ENCODE results near the gene HOXA7. TPM values are rescaled to one million over a fixed set of nuclear protein-coding genes. Genes with fewer than 3 reads are reported as not detected.

HOXA7 gene
- total and polyA plus RNA-seq, 8 donors: 0.06 to 0.49 (median 0.17) TPM; not detected in 3

- Histone ChIP-seq H3K27me3 (peaks cover 13 to 74% (median 29%) of the 10 kb centered on the region in 4 donors), H3K4me3 (peak overlapping the region; percentile 29 to 82 (median 62)), H3K36me3 (no peaks in the 10 kb centered on the region), H3K4me1 (peaks cover 0 to 7% (median 5%) of the 10 kb centered on the region in 3 donors), H3K9me3 (no peaks in the 10 kb centered on the region), H3K27ac (no peak overlapping the region)
- intact Hi-C loops (cut with DNase I): no loop called here
- FAIRE-seq: no peak
- peak in 1 of 4 donors; percentile 18 for TF ChIP-seq CTCF (IDR thresholded peaks at IDR 0.05)
- peak in 3 of 4 donors; percentile 2 to 41 (median 19) for ATAC-seq
- DNase-seq: peak in 3 of 6 donors; percentile 18 to 57 (median 32)
- WGBS, 2 donors: 9 to 11% methylated on average over 27 of the region's 27 CpGs
Measured at GRCh38 chr7:27161214-27161720, 4.8 kb upstream of the HOXA7 start.

- no peak for FAIRE-seq
- peak; percentile 86 to 94 (median 91) for ATAC-seq
- peak; percentile 61 to 98 (median 88) for DNase-seq
- Histone ChIP-seq H3K4me3 (peak overlapping the region; percentile 29 to 82 (median 62)), H3K4me1 (peaks cover 0 to 7% (median 5%) of the 10 kb centered on the region in 3 donors), H3K27ac (no peak overlapping the region), H3K9me3 (no peaks in the 10 kb centered on the region), H3K27me3 (peaks cover 13 to 74% (median 29%) of the 10 kb centered on the region in 4 donors), H3K36me3 (no peaks in the 10 kb centered on the region)
- TF ChIP-seq CTCF (IDR thresholded peaks at IDR 0.05): peak; percentile 99 to 100 (median 100)
- WGBS, 2 donors: 2% methylated on average over 54 of the region's 54 CpGs
- intact Hi-C loops (cut with DNase I): no loop called here
Measured at GRCh38 chr7:27160546-27161213, 4.2 kb upstream of the HOXA7 start.

GRCh38 chr7:27160145-27160545 lies 3.7 kb upstream of the HOXA7 start:
- Histone ChIP-seq H3K9me3 (no peaks in the 10 kb centered on the region), H3K27ac (no peak overlapping the region), H3K36me3 (no peaks in the 10 kb centered on the region), H3K4me1 (peaks cover 0 to 7% (median 5%) of the 10 kb centered on the region in 3 donors), H3K27me3 (peaks cover 13 to 74% (median 29%) of the 10 kb centered on the region in 4 donors), H3K4me3 (peak overlapping the region; percentile 29 to 82 (median 62))
- intact Hi-C loops (cut with DNase I): no loop called here
- WGBS, 2 donors: 20 to 24% methylated on average over 23 of the region's 23 CpGs
- FAIRE-seq (no peak), ATAC-seq (peak; percentile 5 to 19 (median 9)), DNase-seq (peak in 3 of 6 donors; percentile 23 to 65 (median 57))
- TF ChIP-seq CTCF (IDR thresholded peaks at IDR 0.05): no peak

- no peak overlapping the region for H3K27ac ChIP-seq
- H3K27me3 ChIP-seq: peaks cover 14 to 74% (median 30%) of the 10 kb centered on the region in 4 donors
- 43 to 49% methylated on average over 27 of the region's 27 CpGs for WGBS, 2 donors
- DNase-seq (peak in 3 of 6 donors; percentile 5 to 52 (median 23)), ATAC-seq (no peak), FAIRE-seq (no peak)
- peaks cover 0 to 5% (median 5%) of the 10 kb centered on the region in 3 donors for H3K4me1 ChIP-seq
- TF ChIP-seq CTCF (IDR thresholded peaks at IDR 0.05): no peak
- H3K9me3 ChIP-seq: no peaks in the 10 kb centered on the region
- intact Hi-C loops (cut with DNase I): loop anchor here in 1 of 3 donors (10.0 kb wide), 1 partner anchor 1305 kb away; no protein-coding TSS in a partner anchor
- no peak overlapping the region for H3K4me3 ChIP-seq
- H3K36me3 ChIP-seq: no peaks in the 10 kb centered on the region
Measured at GRCh38 chr7:27159266-27160144, 3.0 kb upstream of the HOXA7 start.
